ENCODE data around the gene OBSCN.

Gene OBSCN, protein sequence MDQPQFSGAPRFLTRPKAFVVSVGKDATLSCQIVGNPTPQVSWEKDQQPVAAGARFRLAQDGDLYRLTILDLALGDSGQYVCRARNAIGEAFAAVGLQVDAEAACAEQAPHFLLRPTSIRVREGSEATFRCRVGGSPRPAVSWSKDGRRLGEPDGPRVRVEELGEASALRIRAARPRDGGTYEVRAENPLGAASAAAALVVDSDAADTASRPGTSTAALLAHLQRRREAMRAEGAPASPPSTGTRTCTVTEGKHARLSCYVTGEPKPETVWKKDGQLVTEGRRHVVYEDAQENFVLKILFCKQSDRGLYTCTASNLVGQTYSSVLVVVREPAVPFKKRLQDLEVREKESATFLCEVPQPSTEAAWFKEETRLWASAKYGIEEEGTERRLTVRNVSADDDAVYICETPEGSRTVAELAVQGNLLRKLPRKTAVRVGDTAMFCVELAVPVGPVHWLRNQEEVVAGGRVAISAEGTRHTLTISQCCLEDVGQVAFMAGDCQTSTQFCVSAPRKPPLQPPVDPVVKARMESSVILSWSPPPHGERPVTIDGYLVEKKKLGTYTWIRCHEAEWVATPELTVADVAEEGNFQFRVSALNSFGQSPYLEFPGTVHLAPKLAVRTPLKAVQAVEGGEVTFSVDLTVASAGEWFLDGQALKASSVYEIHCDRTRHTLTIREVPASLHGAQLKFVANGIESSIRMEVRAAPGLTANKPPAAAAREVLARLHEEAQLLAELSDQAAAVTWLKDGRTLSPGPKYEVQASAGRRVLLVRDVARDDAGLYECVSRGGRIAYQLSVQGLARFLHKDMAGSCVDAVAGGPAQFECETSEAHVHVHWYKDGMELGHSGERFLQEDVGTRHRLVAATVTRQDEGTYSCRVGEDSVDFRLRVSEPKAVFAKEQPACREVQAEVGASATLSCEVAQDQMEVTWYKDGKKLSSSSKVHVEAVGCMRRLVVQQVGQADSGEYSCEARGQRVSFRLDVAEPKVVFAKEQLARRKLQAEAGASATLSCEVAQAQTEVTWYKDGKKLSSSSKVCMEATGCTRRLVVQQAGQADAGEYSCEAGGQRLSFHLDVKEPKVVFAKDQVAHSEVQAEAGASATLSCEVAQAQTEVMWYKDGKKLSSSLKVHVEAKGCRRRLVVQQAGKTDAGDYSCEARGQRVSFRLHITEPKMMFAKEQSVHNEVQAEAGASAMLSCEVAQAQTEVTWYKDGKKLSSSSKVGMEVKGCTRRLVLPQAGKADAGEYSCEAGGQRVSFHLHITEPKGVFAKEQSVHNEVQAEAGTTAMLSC (N-terminal part only)

DNA sequence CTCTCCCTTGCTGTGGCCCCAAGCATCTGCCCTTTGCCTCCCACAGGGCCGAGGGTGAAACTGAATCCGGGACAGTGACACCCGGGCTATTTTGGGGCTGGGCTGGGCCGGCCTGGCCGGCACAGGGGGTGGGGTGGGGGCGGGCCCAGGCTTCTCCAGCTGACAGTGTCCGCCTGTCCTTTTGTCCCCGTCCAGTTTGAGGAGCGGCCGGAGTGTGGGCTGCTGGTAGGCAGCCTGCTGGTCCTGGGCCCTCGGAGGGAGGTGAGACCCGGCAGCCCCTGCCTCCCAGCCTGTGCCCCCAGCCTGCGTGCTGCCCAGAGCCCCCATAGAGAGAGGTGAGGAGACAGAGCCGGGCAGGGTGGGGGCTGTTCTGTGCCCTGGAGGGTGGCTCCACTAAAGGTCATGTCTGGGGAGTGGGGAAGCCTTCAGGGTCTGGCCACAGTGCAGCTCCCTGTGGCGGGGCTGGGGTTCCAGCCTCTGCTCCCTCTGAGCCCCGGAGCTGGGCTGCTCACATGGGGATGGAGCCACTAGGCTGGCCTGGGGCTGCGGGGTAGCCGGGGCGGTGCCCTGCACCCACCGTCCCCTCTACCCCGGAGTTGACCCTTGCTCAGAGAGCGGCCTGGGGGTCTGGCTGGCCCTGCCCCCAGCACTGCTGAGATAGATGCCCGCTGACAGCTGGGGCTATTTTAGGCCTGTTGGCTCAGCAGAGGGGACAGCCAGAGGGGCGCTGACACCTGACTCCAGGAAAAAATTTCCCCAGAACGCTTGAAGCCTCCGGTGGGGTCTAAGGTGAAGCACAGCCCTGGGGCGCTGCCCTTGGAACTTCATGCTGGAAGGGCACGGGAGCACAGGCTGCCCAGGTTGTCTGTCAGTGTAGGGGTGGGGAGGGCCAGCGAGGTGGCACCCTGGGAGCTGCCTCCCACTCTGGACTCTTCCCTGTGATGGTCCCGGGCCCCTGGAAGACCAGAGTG is at the start of gene OBSCN:
Gene OBSCN (plus strand): TSS at position 194 of the 971 bp plus-strand sequence. CDS start 3,740 bp downstream, outside the sequence.
- no peak within 1 kb of the TSS for H3K27ac Mint-ChIP-seq
- H3K27me3 Mint-ChIP-seq (ENCODE audit: low read depth, poor library complexity), result peaks cover 7% of the 10 kb centered on the region
- H3K36me3 Mint-ChIP-seq (ENCODE audit: low read depth), result no peaks in the 10 kb centered on the region
- no peak within 1 kb of the TSS for H3K4me3 Mint-ChIP-seq
- no peaks in the 10 kb centered on the region for H3K9me3 Mint-ChIP-seq
- TF ChIP-seq, protein P1, sequence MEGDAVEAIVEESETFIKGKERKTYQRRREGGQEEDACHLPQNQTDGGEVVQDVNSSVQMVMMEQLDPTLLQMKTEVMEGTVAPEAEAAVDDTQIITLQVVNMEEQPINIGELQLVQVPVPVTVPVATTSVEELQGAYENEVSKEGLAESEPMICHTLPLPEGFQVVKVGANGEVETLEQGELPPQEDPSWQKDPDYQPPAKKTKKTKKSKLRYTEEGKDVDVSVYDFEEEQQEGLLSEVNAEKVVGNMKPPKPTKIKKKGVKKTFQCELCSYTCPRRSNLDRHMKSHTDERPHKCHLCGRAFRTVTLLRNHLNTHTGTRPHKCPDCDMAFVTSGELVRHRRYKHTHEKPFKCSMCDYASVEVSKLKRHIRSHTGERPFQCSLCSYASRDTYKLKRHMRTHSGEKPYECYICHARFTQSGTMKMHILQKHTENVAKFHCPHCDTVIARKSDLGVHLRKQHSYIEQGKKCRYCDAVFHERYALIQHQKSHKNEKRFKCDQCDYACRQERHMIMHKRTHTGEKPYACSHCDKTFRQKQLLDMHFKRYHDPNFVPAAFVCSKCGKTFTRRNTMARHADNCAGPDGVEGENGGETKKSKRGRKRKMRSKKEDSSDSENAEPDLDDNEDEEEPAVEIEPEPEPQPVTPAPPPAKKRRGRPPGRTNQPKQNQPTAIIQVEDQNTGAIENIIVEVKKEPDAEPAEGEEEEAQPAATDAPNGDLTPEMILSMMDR (IDR thresholded peaks at IDR 0.05), result no peak
- DNase-seq, result no peak
- H3K4me1 Mint-ChIP-seq, result peaks cover 23% of the 10 kb centered on the region

DNA sequence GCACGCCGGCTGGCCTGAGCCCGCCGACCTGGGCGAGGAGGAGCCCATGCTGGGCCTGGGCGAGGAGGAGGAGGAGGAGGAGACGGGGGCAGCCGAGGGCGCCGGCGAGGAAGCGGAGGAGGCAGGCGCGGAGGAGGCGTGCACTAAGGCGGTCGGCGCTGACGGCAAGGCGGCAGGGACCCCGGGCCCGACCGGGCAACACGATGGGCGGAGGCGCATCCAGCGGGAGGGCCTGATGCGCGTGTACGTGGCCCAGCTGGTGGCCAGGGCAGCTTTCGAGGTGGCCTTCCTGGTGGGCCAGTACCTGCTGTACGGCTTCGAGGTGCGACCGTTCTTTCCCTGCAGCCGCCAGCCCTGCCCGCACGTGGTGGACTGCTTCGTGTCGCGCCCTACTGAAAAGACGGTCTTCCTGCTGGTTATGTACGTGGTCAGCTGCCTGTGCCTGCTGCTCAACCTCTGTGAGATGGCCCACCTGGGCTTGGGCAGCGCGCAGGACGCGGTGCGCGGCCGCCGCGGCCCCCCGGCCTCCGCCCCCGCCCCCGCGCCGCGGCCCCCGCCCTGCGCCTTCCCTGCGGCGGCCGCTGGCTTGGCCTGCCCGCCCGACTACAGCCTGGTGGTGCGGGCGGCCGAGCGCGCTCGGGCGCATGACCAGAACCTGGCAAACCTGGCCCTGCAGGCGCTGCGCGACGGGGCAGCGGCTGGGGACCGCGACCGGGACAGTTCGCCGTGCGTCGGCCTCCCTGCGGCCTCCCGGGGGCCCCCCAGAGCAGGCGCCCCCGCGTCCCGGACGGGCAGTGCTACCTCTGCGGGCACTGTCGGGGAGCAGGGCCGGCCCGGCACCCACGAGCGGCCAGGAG is 49.5 kb upstream of the OBSCN start:
- no peak for DNase-seq
- Mint-ChIP-seq H3K36me3 (ENCODE audit: low read depth) (no peaks in the 10 kb centered on the region), H3K27ac (no peak overlapping the region), H3K4me1 (peaks cover 12% of the 10 kb centered on the region), H3K4me3 (no peak overlapping the region), H3K27me3 (ENCODE audit: low read depth, poor library complexity) (no peaks in the 10 kb centered on the region), H3K9me3 (no peaks in the 10 kb centered on the region)
- TF ChIP-seq, protein P1 (IDR thresholded peaks at IDR 0.05), result no peak

DNA sequence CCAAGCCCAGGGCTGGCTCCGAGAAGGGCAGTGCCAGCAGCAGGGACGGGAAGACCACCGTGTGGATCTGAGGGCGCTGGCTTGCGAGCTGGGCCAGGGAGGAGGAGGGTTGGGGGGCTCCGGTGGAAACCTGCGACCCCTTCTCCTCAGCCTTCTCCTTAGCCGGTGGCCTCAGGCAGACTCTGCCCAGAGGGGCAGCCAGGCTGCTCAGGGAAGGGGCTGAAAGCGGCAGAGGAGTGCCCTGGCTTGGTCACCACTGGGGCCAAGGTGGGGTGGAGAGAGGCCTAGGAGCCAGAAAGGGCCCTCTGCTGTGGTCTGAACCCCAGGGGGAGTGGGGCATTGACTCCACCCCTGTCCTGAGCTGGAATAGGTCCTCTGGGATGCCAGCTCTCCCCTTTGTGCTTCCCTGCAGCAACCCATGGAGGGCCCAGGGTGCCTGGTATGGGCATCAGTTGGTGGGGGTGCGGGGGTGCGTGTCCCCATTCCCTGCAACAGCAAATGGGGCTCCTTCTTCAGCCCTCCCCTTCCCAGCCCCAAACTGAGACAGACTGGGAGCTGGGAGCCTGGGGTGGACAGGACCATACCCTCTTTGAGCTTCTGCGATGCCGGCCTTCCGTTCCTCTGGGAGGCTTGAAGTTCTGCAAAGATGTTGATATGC is 48.7 kb upstream of the OBSCN start:
- Mint-ChIP-seq H3K36me3 (ENCODE audit: low read depth) (no peaks in the 10 kb centered on the region), H3K4me3 (no peak overlapping the region), H3K27me3 (ENCODE audit: low read depth, poor library complexity) (no peaks in the 10 kb centered on the region), H3K27ac (no peak overlapping the region), H3K9me3 (no peaks in the 10 kb centered on the region), H3K4me1 (peaks cover 15% of the 10 kb centered on the region)
- DNase-seq, result no peak
- TF ChIP-seq, protein P1 (IDR thresholded peaks at IDR 0.05), result no peak

DNA sequence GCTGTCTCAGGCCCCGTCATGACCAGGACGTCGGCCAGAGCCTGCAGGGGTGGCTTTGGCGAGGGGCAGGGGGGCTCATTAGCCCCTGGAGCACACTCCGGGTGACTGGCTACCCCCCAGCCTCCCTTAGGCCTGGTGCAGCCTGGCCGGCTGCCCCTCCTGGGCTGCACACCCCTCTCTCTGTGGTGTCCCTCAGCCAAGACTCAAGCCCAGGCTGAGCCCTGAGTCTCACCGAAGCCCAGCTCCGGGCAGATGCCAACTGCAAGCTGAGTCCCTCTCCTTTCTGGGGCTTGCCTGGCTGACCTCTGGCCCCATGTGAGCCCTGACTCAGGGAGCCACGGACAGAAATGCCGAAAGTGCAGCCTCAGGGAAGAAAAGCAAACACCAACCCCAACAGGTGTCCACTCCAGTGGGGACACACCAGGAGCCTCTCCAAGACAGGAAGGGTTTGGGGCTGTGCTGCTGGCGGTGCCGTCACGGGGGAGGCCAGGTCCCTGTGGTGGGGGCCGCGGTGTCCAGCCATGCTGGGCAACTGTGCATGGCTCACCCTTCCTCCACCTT is 47.6 kb upstream of the OBSCN start:
- Mint-ChIP-seq H3K27ac (no peak overlapping the region), H3K9me3 (no peaks in the 10 kb centered on the region)

More for the DNA sequence above, 47.6 kb upstream of the OBSCN start:
- Mint-ChIP-seq H3K4me3 (no peak overlapping the region), H3K4me1 (peaks cover 27% of the 10 kb centered on the region), H3K27me3 (ENCODE audit: low read depth, poor library complexity) (no peaks in the 10 kb centered on the region), H3K36me3 (ENCODE audit: low read depth) (no peaks in the 10 kb centered on the region)
- TF ChIP-seq, protein P1 (IDR thresholded peaks at IDR 0.05), result no peak
- no peak for DNase-seq
